CD1c-positive myeloid dendritic cell (primary cell): ENCODE measurements around the gene CANT1.
A peak's percentile ranks its signal among the peaks of the same experiment; 100 is the strongest.

Experiments
- DNase-seq: peaks from one replicate; pipeline ENCODE4 v3.0.0-alpha.2; 2016; ENCODE audit errors: extremely low spot score

CANT1 gene

DNA sequence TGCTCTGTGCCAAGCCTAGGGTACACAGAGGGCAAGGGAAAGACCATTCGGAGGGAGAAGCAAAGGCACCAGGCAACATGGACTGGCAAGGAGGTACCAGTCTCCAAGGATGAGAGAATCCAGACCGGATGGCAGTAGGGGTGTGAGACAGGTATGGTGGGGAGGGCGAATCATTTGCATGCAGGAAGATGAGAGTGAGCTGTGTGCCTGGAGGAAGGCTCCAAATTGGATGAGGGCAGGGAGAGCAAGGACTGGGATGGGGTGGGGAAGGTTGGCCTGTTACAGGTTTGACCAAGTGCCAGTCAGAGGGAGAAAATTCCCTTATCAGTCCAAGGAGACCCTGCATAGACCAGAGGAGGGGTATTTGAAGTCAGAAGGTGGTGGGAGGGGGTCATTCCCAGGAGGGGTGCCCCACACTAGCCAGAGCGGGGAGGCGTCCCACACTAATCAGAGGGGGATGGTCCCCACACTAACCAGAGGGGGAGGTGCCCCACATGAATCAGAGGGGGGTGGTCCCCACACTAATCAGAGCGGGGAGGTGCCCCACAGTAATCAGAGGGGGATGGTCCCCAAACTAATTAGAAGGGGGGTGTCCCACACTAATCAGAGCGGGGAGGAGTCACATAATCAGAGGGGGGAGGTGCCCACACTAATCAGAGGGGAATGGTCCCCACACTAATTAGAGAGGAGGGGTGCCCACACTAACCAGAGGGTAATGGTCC, 737 bp downstream of the CANT1 start:
- no peak for DNase-seq

GRCh38 chr17:79007504-79008381, 1.8 kb downstream of the CANT1 start:
- DNase-seq = no peak

GRCh38 chr17:79006794-79007503, 2.6 kb downstream of the CANT1 start:
- no peak for DNase-seq

DNA sequence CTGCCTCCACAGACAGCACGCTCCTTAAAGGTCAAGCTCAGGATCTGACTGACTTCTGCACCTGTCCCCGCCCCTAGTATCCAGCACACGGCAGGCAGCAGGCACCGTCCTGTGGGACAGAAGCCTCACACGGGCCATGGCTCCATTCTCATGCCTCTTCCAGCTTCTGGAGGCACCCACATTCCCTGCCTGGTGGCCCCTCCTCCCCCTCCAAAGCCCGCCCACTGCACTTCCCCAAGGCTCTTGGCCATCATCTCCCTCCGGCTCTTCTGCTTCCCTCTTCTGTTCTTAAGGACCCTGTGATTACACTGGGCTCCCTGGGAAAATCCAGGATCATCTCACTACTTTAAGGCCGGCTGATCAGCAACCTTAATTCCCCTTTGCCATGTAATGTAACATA, 3.5 kb downstream of the CANT1 start:
- DNase-seq = peak; percentile 50

DNA sequence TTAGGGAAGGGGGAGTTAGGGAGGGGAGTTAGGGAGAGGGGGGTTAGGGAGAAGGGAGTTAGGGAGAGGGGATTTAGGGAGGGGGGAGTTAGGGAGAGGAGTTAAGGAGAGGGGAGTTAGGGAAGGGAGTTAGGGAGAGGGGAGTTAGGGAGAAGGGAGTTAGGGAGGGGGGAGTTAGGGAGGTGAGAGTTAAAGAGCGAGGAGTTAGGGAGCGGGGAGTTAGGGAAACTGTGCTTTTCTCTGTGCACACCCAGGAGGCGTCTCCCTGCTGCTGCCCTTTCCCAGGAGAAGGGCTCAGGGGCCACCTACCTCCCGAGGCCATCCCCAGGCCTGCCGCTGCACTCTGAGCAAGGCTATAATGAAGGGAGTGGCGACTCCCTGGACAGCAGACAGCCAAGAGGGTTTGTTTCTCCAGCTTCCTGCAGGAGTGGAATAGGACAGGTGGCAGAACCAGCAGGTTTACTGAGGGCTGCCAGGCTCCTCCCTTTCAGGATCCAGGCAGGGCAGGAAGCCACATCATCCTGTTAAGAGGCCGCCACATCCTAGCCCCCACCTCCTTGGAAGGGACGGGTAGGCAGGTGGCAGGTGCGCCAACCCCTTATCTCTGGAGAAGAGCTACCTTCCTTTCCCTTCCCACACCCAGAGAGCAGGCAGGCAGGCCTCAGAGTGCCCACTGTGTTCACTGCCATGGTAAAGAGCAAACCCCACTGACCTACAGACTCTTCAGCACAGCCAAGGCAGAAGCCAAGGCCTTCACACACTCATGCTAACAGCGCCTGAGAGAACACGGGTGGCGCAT, 4.3 kb downstream of the CANT1 start:
- DNase-seq = no peak

- no peak for DNase-seq
Observed at GRCh38 chr17:79003661-79004411, 5.7 kb downstream of the CANT1 start.

DNA sequence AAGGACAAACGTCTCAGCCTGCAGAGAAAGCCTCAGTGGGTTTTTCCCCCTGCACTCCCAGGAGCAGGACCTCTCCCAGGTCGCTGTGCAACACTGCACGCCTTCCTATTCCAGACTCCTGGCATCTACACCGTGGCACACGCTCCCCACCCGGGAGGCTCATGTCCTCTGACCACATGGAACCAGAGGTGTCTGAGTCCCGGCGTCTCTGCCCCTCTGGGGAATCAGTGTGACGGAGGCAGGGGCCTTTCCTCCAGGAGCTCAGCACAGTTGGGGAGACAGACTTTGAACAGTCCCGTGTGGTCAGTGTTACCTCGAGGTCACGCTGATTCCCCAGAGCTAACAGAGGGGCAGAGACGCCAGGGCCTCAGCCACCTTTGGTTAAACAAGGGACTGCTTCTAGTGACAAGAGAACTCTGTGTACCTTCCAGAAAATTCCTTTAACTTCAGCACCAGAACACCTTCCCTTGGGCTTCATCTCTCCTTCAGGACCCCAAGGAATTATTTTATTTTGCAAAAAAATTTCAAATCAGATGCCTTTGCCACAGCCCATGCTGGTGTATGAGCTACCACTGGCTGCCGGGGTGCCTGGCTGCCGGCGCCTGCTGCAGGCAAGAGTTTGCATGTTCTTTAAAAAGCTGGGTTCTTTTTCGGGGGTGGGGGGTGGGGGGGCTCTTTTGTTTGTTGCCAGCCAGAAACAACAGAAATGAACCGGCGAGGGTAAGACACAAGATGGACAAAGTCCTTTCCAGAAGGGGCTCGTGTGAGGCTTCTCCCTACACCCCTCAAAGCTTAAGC, 6.6 kb downstream of the CANT1 start:
- DNase-seq = no peak

- DNase-seq = no peak
Observed at GRCh38 chr17:79002291-79002690, 7.3 kb downstream of the CANT1 start.

- DNase-seq = no peak
Observed at GRCh38 chr17:79001190-79002020, 8.2 kb downstream of the CANT1 start.

DNA sequence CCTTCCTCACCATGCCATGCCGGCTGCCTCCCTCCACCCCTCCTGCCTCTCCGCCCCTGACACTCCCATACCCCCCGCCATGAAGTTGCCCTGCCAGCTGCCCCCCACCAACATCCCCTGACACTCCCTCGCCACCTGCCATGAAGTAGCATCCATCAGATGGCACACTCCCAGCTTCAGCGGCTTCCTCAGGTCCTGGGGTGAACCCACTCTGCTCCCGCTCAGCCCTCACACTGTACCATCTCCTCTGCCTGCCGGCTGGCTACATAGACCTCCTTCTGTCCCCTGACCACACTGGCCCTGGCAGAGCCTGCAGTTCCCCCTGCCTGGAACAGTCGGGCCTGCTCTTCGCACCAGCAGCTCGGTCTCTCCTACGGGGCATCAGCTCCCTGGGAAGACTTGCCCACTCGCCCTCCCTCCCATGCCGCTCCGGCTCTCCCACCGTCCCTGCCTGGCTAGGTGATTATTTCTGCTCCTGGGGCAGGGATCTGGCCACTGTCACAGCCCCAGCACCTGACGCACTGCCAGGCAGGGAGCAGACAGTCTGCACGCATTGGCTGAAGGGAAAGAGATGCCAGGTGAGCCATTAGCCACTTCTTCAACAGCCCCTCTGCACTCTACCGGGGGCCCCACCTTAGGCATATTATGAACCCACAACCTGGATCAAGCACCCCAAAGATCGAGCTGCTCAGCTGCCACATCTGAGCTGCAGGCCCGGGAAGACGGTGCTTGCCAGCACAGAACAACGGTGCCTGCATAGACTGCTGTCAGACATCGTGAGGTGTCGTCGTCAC, 9.0 kb downstream of the CANT1 start:
- no peak for DNase-seq

- DNase-seq = no peak
Observed at GRCh38 chr17:78999947-79000395, 9.6 kb downstream of the CANT1 start.

DNA sequence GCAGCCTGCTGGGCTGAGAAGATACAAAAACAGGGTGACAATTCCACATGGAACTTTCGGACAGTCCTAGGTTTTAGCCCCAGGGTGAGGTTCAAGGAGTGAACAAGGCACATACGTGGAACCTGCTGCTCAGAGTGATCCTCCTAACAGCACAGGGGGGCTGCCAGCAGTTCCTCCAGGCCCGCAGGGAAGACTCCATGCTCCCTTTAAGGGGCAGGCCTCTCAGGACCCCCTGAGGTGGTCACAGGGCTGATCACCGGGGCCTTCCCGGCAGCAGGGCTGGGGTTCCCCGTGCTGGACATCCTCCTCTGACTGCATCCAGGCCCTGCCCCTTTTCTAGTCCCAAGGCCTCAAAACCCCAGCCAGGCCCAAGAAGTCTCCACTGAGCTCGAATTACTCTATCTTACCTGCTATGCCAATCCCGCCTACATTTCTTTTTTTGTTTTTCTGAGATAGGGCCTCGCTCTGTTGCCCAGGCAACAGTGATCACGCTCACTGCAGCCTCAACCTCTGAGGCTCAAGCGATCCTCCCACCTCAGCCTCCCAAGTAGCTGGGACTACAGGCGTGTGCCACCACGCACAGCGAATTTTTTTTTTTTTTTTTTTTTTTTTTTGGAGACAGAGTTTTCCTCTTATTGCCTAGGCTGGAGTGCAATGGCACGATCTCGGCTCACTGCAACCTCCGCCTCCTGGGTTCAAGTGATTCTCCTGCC, 10.4 kb downstream of the CANT1 start:
- DNase-seq = no peak

GRCh38 chr17:78998311-78999055, 11.1 kb downstream of the CANT1 start:
- DNase-seq = no peak

GRCh38 chr17:78997881-78998280, 11.7 kb downstream of the CANT1 start:
- no peak for DNase-seq

DNA sequence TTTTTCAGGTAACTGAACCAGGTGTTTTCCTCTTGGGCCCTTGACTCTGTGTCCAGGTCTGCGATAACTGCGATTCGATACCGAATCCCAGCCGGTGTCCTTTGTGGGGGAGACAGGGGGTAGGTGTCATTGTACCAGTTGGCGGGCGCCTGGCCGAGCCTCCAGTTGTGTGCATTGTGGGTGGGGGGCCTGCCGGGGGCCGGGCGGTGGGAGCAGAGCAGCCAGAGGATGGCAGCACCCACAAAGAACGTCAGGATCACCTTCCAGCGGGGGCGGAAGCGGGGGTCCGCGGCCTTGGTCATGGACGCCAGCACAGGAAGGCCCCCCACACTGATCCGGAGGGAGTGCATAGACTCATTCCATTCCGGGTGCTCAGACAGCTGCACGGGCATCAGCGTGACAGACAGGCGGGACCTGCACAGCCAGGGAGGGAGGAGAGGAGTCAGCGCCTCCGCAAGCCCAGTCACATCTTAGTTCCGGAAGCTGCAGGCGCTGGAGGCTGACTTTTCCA, 12.3 kb downstream of the CANT1 start:
- DNase-seq = no peak

DNA sequence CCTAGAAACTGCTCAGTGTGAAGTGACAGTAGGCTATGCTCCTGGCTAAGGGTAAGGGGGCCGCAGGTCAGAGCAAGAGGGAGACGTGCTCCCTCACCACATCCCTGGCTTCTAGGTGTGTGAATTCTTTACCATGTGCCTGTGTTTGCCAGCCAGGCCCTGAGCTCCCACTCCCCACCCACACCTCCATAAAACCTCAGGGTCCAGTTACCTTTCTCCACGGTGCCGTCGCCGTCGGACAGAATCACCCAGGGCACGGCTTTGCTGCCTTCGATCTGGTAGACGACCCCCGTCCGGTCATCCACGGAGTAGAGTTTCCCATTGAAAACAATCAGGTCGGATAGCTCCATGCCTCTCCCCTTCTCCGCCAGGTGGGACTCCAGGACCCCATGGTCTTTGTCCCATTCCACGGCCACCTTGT, 12.8 kb downstream of the CANT1 start:
- DNase-seq = no peak
